HCT116 (cell line): ENCODE data around the gene TOX2. TPM values are rescaled to one million over a fixed set of nuclear protein-coding genes. Genes with fewer than 3 reads are reported as not detected.

ENCODE experiments used
- ATAC-seq: fragments of 200-7000 bp; cut with Tn5 transposase; 2 replicates; pipeline ENCODE4 v1.9.1; 2020; ENCODE audit warnings: mild to moderate bottlenecking, moderate library complexity
- BruUV-seq: library from RNA; stranded (reverse); fragments of 400-500 nt; replicated peaks from 2 replicates; lab custom pipeline; 2021; lab: Mats Ljungman, UMichigan
- CTCF ChIA-PET: fragments of 300-600 bp; sonication (Branson Sonifier 250); formaldehyde crosslinking; loops from one replicate; lab custom pipeline; 2021; ENCODE audit warnings: antibody characterized with exemption; lab: Charles Lee
- POLR2A ChIA-PET: fragments of 300-600, 350-600 bp; sonication (Branson Sonifier 250); formaldehyde crosslinking; loops from one replicate; lab custom pipeline; 2021; ENCODE audit warnings: antibody characterized with exemption; lab: Charles Lee
- RAD21 ChIA-PET, 2 experiments: fragments of 300-600 bp; sonication (Branson Sonifier 250); formaldehyde crosslinking; loops; one replicate each; lab custom pipeline; 2023; ENCODE audit warnings: low total read pairs in 2 of 2; ENCODE audit not compliant: uncharacterized antibody in 2 of 2, unreplicated experiment in 2 of 2, low non-redundant PET in 1 of 2; lab: Charles Lee
- DNase-seq: peaks from one replicate; pipeline ENCODE4 v3.0.0-alpha.2; 2010; ENCODE audit warnings: low read depth, low spot score
- H2AFZ ChIP-seq: fragments of 200-600 bp; shearing (Covaris generic), sonication (generic); 2 replicates; pipeline ENCODE4 v1.6.1; 2017; ENCODE audit warnings: low read depth, mixed run types, mixed read lengths, antibody characterized with exemption, low read length; ENCODE audit not compliant: poor library complexity, severe bottlenecking
- H3K27ac ChIP-seq: 2 replicates; pipeline ENCODE4 v1.5.1; 2012; ENCODE audit warnings: low read depth, low read length
- H3K27me3 ChIP-seq: fragments of 200-600 bp; sonication (generic); 2 replicates; pipeline ENCODE4 v1.6.1; 2016; ENCODE audit warnings: mixed run types, low read length, mixed read lengths; ENCODE audit not compliant: insufficient read depth
- H3K36me3 ChIP-seq, 2 experiments: fragments of 200-500 bp in 1 of 2; fragments of 200-600 bp in 1 of 2; sonication (Bioruptor generic) in 1 of 2; sonication (generic) in 1 of 2; 2 replicates each; pipeline versions ENCODE4 v1.5.1 to v1.6.1; 2014 to 2016; ENCODE audit warnings: low read length in 2 of 2, inconsistent platforms in 1 of 2, mixed read lengths in 1 of 2, mixed run types in 1 of 2; ENCODE audit not compliant: insufficient read depth in 2 of 2, control insufficient read depth in 1 of 2
- H3K4me1 ChIP-seq, 2 experiments: fragments of 200-600 bp in 1 of 2; sonication (generic) in 1 of 2; 2 replicates each; pipeline versions ENCODE4 v1.5.1 to v1.6.1; 2012 to 2017; ENCODE audit warnings: low read length in 2 of 2, inconsistent platforms in 1 of 2, mild to moderate bottlenecking in 1 of 2, mixed read lengths in 1 of 2, mixed run types in 1 of 2, moderate library complexity in 1 of 2; ENCODE audit not compliant: insufficient read depth in 2 of 2, control insufficient read depth in 1 of 2
- H3K4me2 ChIP-seq: fragments of 200-600 bp; sonication (generic); 2 replicates; pipeline ENCODE4 v1.6.1; 2017; ENCODE audit warnings: mixed run types, low read length, mixed read lengths
- H3K4me3 ChIP-seq, 2 experiments: fragments of 200-600 bp in 1 of 2; sonication (generic) in 1 of 2; replicated peaks in 1 of 2; 2 replicates each; pipeline ENCODE4 v1.5.1; 2011 to 2016; ENCODE audit warnings: low read length in 2 of 2, control low read depth in 1 of 2, low read depth in 1 of 2, mild to moderate bottlenecking in 1 of 2, mixed read lengths in 1 of 2, mixed run types in 1 of 2
- H3K79me2 ChIP-seq: fragments of 200-600 bp; sonication (generic); 2 replicates; pipeline ENCODE4 v1.6.1; 2017; ENCODE audit warnings: mild to moderate bottlenecking, mixed run types, low read length, moderate library complexity, mixed read lengths; ENCODE audit not compliant: insufficient read depth
- H3K9ac ChIP-seq: fragments of 200-600 bp; sonication (generic); 2 replicates; pipeline ENCODE4 v1.6.1; 2016; ENCODE audit warnings: low read length, mixed read lengths
- H3K9me2 ChIP-seq: fragments of 200-600 bp; sonication (generic), shearing (Covaris generic); 2 replicates; pipeline ENCODE4 v1.6.1; 2017; ENCODE audit warnings: mixed run types, mild to moderate bottlenecking, moderate library complexity; ENCODE audit not compliant: insufficient read depth
- H3K9me3 ChIP-seq, 2 experiments: fragments of 200-500 bp in 1 of 2; fragments of 200-600 bp in 1 of 2; sonication (Bioruptor generic) in 1 of 2; sonication (generic) in 1 of 2; 2 replicates each; pipeline ENCODE4 v1.6.1; 2014 to 2017; ENCODE audit warnings: low read length in 2 of 2, mixed read lengths in 2 of 2, inconsistent platforms in 1 of 2, low read depth in 1 of 2, mild to moderate bottlenecking in 1 of 2, mixed run types in 1 of 2, moderate library complexity in 1 of 2; ENCODE audit not compliant: control insufficient read depth in 1 of 2, insufficient read depth in 1 of 2
- H4K20me1 ChIP-seq: fragments of 200-600 bp; sonication (generic), shearing (Covaris generic); 2 replicates; pipeline ENCODE4 v1.6.1; 2017; ENCODE audit warnings: mixed run types, mild to moderate bottlenecking, moderate library complexity; ENCODE audit not compliant: insufficient read depth
- ELF1 ChIP-seq: IDR thresholded peaks from 2 replicates; pipeline ENCODE4 v1.6.1; 2012; ENCODE audit warnings: low read depth, borderline replicate concordance
- EZH2 ChIP-seq: fragments of 200-600 bp; sonication (generic); IDR thresholded peaks from 2 replicates; pipeline ENCODE4 v1.6.1; 2017; ENCODE audit warnings: antibody characterized with exemption, mixed run types
- EZH2phosphoT487 ChIP-seq: fragments of 200-600 bp; IDR thresholded peaks from 2 replicates; pipeline ENCODE4 v1.6.1; 2018; ENCODE audit warnings: antibody characterized with exemption, borderline replicate concordance
- POLR2A ChIP-seq: IDR thresholded peaks from 2 replicates; pipeline ENCODE4 v1.7.0; 2011; ENCODE audit warnings: borderline replicate concordance; ENCODE audit not compliant: insufficient read depth, insufficient read length; ENCODE audit errors: extremely low read depth
- POLR2AphosphoS5 ChIP-seq: IDR thresholded peaks from 2 replicates; pipeline ENCODE4 v1.6.1; 2011; ENCODE audit warnings: mild to moderate bottlenecking, low read depth, low read length, moderate library complexity
- SIN3A ChIP-seq: IDR thresholded peaks from 2 replicates; pipeline ENCODE4 v1.6.1; 2012; ENCODE audit warnings: low read depth
- SRF ChIP-seq: IDR thresholded peaks from 2 replicates; pipeline ENCODE4 v1.6.1; 2012; ENCODE audit warnings: low read depth
- intact Hi-C: fragments of 100-400 bp; cut with micrococcal nuclease; formaldehyde crosslinking; loops from 2 replicates; pipeline ENCODE4 v1.10.0; 2022
- total RNA-seq: library from RNA; stranded (reverse); gene quantifications from one replicate; pipeline ENCODE4 v1.2.1, GENCODE V29; 2021; ENCODE audit not compliant: unreplicated experiment
- TF ChIP-seq, protein P1 (sequence below): IDR thresholded peaks from 2 replicates; pipeline ENCODE4 v1.6.1; 2012
- TF ChIP-seq, protein P2 (sequence below): IDR thresholded peaks from 2 replicates; pipeline ENCODE4 v1.6.1; 2012
- TF ChIP-seq, protein P3 (sequence below): IDR thresholded peaks from 2 replicates; pipeline ENCODE4 v1.6.1; 2011; ENCODE audit warnings: mild to moderate bottlenecking, low read length, moderate library complexity; ENCODE audit not compliant: insufficient replicate concordance; ENCODE audit errors: extremely low read depth
- TF ChIP-seq, protein P4 (sequence below), 3 experiments: fragments of 200-600 bp in 1 of 3; sonication (generic) in 1 of 3; IDR thresholded peaks in 2 of 3; conservative IDR thresholded peaks in 1 of 3; 2 replicates each; pipeline ENCODE4 v1.5.1; 2012 to 2017; ENCODE audit warnings: low read depth in 2 of 3, low read length in 2 of 3, antibody characterized with exemption in 1 of 3, borderline replicate concordance in 1 of 3, control low read depth in 1 of 3, mild to moderate bottlenecking in 1 of 3, mixed read lengths in 1 of 3, mixed run types in 1 of 3, moderate library complexity in 1 of 3; ENCODE audit not compliant: insufficient read depth in 1 of 3

TOX2 gene
- total RNA-seq, 1 experiment from 2014 or later: 39.6 TPM

DNA sequence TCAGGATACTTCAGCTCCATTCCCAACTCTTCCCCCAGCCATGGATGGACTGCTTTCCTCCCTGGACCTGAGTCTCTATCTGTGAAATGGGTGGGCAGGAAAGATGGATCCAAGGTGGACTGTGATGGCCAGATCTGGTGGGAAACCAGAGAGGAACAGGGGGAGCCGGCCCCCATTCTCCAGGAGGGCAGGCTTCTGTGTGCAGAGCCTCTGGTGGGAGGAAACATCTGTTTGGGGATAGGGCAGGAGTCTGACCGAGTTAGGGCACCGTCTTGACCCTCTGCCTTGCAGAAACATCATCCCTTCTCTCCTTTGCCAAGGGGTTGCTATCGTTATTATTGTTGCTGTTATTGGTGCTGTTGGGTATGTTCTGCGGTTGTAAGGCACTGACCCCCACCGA is 91.5 kb downstream of the TOX2 start:
- ChIA-PET CTCF (interaction anchor here (0.8 kb wide), 1 partner anchor 23 kb away, joined by 3 read pairs; no protein-coding TSS in a partner anchor), RAD21 (no interaction called here), POLR2A (no interaction called here)
- Histone ChIP-seq H3K27me3 (no peaks in the 10 kb centered on the region), H3K9ac (no peak overlapping the region), H3K9me2 (no peaks in the 10 kb centered on the region), H3K4me2 (no peak overlapping the region), H3K4me1 (peaks cover 10 to 20% of the 10 kb centered on the region in 2 experiments), H4K20me1 (no peaks in the 10 kb centered on the region), H3K4me3 (no peak overlapping the region), H2AFZ (no peak overlapping the region), H3K27ac (no peak overlapping the region), H3K9me3 (no peaks in the 10 kb centered on the region), H3K36me3 (no peaks in the 10 kb centered on the region), H3K79me2 (no peaks in the 10 kb centered on the region)
- BruUV-seq: no TSS peak
- DNase-seq (no peak), ATAC-seq (no peak)
- TF ChIP-seq, protein P1, sequence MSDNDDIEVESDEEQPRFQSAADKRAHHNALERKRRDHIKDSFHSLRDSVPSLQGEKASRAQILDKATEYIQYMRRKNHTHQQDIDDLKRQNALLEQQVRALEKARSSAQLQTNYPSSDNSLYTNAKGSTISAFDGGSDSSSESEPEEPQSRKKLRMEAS: no peak
- TF ChIP-seq EZH2phosphoT487 (no peak), SRF (no peak), POLR2AphosphoS5 (no peak), POLR2A (no peak), SIN3A (no peak), ELF1 (no peak), EZH2 (no peak)
- TF ChIP-seq, protein P2, sequence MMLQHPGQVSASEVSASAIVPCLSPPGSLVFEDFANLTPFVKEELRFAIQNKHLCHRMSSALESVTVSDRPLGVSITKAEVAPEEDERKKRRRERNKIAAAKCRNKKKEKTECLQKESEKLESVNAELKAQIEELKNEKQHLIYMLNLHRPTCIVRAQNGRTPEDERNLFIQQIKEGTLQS: no peak
- TF ChIP-seq, protein P3, sequence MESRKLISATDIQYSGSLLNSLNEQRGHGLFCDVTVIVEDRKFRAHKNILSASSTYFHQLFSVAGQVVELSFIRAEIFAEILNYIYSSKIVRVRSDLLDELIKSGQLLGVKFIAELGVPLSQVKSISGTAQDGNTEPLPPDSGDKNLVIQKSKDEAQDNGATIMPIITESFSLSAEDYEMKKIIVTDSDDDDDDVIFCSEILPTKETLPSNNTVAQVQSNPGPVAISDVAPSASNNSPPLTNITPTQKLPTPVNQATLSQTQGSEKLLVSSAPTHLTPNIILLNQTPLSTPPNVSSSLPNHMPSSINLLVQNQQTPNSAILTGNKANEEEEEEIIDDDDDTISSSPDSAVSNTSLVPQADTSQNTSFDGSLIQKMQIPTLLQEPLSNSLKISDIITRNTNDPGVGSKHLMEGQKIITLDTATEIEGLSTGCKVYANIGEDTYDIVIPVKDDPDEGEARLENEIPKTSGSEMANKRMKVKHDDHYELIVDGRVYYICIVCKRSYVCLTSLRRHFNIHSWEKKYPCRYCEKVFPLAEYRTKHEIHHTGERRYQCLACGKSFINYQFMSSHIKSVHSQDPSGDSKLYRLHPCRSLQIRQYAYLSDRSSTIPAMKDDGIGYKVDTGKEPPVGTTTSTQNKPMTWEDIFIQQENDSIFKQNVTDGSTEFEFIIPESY: no peak
- TF ChIP-seq, protein P4, sequence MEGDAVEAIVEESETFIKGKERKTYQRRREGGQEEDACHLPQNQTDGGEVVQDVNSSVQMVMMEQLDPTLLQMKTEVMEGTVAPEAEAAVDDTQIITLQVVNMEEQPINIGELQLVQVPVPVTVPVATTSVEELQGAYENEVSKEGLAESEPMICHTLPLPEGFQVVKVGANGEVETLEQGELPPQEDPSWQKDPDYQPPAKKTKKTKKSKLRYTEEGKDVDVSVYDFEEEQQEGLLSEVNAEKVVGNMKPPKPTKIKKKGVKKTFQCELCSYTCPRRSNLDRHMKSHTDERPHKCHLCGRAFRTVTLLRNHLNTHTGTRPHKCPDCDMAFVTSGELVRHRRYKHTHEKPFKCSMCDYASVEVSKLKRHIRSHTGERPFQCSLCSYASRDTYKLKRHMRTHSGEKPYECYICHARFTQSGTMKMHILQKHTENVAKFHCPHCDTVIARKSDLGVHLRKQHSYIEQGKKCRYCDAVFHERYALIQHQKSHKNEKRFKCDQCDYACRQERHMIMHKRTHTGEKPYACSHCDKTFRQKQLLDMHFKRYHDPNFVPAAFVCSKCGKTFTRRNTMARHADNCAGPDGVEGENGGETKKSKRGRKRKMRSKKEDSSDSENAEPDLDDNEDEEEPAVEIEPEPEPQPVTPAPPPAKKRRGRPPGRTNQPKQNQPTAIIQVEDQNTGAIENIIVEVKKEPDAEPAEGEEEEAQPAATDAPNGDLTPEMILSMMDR (IDR thresholded peaks at IDR 0.05 in 2 of 3, conservative IDR thresholded peaks at IDR 0.05 in 1 of 3; ENCODE audit: borderline replicate concordance in 1 of 3, insufficient read depth in 1 of 3, low read depth in 2 of 3, low read length in 2 of 3): no peak
- intact Hi-C loops: no loop called here
